A549 (cell line): ENCODE measurements around the gene AKAP14.

ENCODE experiments used
- EP300 ChIP-seq, 2 experiments: fragments of >200 bp; sonication (Bioruptor Twin); formaldehyde crosslinking; IDR thresholded peaks; 2 replicates in 1 of 2; 3 replicates in 1 of 2; pipeline ENCODE4 v1.6.1; 2016 to 2017
- GATA3 ChIP-seq: IDR thresholded peaks from 2 replicates; pipeline ENCODE4 v1.6.1; 2012; ENCODE audit warnings: borderline replicate concordance
- KDM1A ChIP-seq: fragments of 200-600 bp; sonication (generic); IDR thresholded peaks from 2 replicates; pipeline ENCODE4 v1.6.1; 2016; ENCODE audit warnings: low read depth, mild to moderate bottlenecking
- RAD21 ChIP-seq, 2 experiments: fragments of >200 bp in 1 of 2; sonication (Bioruptor Twin) in 1 of 2; formaldehyde crosslinking in 1 of 2; IDR thresholded peaks in 1 of 2; conservative IDR thresholded peaks in 1 of 2; 2 replicates in 1 of 2; 3 replicates in 1 of 2; pipeline ENCODE4 v1.6.1; 2012 to 2018; ENCODE audit warnings: inconsistent platforms in 1 of 2
- TF ChIP-seq, protein P1 (sequence below): fragments of >200 bp; sonication (Bioruptor Twin); formaldehyde crosslinking; IDR thresholded peaks from 3 replicates; pipeline ENCODE4 v1.5.1; 2016
- TF ChIP-seq, protein P2 (sequence below): fragments of 450-650 bp; IDR thresholded peaks from 2 replicates; pipeline ENCODE4 v1.6.1; 2014; ENCODE audit warnings: antibody characterized with exemption

DNA sequence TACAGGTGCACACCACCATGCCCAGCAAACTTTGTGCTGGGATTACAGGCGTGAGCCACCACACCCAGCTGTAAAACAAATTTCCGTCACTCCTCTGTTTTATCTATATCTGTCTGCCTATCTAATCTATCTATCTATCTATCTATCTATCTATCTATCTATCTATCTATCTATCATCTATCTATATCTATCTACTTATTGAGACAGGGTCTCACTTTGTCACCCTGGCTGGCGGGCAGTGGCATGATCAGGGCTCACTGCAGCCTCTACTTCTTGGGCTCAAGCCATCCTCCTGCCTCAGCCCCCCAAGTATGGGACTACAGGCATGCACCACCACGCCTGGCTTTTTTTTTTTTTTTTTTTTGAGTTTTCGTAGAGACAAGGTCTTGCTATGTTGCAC lies 20.6 kb downstream of the AKAP14 start:
- no peak for TF ChIP-seq KDM1A
- no peak for TF ChIP-seq EP300 (IDR thresholded peaks at IDR 0.05)
- TF ChIP-seq, protein P1, sequence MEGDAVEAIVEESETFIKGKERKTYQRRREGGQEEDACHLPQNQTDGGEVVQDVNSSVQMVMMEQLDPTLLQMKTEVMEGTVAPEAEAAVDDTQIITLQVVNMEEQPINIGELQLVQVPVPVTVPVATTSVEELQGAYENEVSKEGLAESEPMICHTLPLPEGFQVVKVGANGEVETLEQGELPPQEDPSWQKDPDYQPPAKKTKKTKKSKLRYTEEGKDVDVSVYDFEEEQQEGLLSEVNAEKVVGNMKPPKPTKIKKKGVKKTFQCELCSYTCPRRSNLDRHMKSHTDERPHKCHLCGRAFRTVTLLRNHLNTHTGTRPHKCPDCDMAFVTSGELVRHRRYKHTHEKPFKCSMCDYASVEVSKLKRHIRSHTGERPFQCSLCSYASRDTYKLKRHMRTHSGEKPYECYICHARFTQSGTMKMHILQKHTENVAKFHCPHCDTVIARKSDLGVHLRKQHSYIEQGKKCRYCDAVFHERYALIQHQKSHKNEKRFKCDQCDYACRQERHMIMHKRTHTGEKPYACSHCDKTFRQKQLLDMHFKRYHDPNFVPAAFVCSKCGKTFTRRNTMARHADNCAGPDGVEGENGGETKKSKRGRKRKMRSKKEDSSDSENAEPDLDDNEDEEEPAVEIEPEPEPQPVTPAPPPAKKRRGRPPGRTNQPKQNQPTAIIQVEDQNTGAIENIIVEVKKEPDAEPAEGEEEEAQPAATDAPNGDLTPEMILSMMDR, result no peak
- TF ChIP-seq GATA3, result no peak
- TF ChIP-seq RAD21 (conservative IDR thresholded peaks at IDR 0.05 in 1 of 2, IDR thresholded peaks at IDR 0.05 in 1 of 2), result no peak
- TF ChIP-seq, protein P2, sequence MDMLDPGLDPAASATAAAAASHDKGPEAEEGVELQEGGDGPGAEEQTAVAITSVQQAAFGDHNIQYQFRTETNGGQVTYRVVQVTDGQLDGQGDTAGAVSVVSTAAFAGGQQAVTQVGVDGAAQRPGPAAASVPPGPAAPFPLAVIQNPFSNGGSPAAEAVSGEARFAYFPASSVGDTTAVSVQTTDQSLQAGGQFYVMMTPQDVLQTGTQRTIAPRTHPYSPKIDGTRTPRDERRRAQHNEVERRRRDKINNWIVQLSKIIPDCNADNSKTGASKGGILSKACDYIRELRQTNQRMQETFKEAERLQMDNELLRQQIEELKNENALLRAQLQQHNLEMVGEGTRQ, result no peak
